ENCODE results near the gene CHD9.

DNA sequence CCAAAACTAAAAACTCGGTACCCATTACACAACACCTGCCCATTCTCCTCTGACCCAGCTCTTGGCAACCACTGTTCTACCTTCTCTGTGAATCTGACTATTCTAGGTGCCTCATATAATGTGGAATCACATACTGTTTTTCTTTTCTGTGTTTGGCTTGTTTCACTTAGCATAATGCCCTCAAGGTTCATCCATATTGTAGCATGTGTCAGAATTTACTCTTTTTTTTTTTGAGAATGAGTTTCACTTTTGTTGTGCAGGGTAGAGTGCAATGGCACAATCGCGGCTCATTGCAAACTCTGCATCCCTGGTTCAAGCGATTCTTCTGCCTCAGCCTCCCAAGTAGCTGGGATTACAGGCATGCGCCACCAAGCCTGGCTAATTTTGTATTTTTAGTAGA, 320.0 kb downstream of the CHD9 start:
- TF ChIP-seq SUZ12 (IDR thresholded peaks at IDR 0.05; ENCODE audit: extremely low read depth, insufficient read depth, insufficient read length) = no peak
- no peak for TF ChIP-seq ZNF274 (IDR thresholded peaks at IDR 0.05; ENCODE audit: low read depth, low read length)

Data from NT2/D1 (cell line).